Testis (tissue), 2 donors: ENCODE measurements around the gene RGS17.

Source experiments
- CTCF ChIP-seq, 3 experiments: fragments of 450-650 bp in 2 of 3; fragments of 200-600 bp in 1 of 3; sonication (generic) in 1 of 3; IDR thresholded peaks; one replicate each; pipeline ENCODE4 v1.5.1; 2016 to 2019; ENCODE audit warnings: antibody characterized with exemption in 3 of 3, mild to moderate bottlenecking in 2 of 3, moderate library complexity in 1 of 3
- POLR2A ChIP-seq: fragments of 450-650 bp; IDR thresholded peaks from one replicate; pipeline ENCODE4 v1.6.1; 2017; ENCODE audit warnings: antibody characterized with exemption, mild to moderate bottlenecking, moderate library complexity

DNA sequence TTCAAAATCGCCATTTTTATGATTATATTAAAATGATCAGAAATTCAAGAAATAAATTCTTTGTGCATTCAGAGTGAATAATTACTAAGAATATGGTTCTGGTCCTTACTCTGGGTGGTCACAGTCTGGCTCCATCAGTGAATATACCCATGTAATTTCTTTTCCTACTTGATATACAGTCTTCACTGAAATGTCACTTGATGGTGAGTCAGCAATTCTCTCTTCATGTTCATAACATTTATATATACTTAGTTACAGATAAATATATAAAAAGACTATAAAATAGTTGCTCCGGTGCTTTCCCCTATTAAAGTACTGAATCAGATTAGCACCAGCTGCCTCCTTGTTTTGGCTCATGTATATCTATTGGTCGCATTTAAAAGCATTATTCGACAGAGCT, 72.2 kb downstream of the RGS17 start:
- TF ChIP-seq CTCF (IDR thresholded peaks at IDR 0.05) (no peak), POLR2A (no peak)
